HEK293 (cell line): ENCODE measurements around the gene MYLK3.

ENCODE experiments used
- CTCF ChIP-seq: fragments of 450-650 bp; formaldehyde crosslinking; IDR thresholded peaks from 2 replicates; pipeline ENCODE4 v1.5.1; 2016; ENCODE audit warnings: missing biosample characterization, missing genetic modification characterization
- KLF16 ChIP-seq: fragments of 450-650 bp; formaldehyde crosslinking; IDR thresholded peaks from 2 replicates; pipeline ENCODE4 v1.5.1; 2017; ENCODE audit warnings: missing biosample characterization, missing genetic modification characterization
- KLF9 ChIP-seq: fragments of 450-650 bp; formaldehyde crosslinking; IDR thresholded peaks from 2 replicates; pipeline ENCODE4 v1.5.1; 2016; ENCODE audit warnings: missing biosample characterization, missing genetic modification characterization, low read depth
- ZBTB17 ChIP-seq: fragments of 450-650 bp; formaldehyde crosslinking; IDR thresholded peaks from 2 replicates; pipeline ENCODE4 v1.5.1; 2016; ENCODE audit warnings: missing biosample characterization, missing genetic modification characterization
- ZBTB8A ChIP-seq: fragments of 450-650 bp; formaldehyde crosslinking; IDR thresholded peaks from 2 replicates; pipeline ENCODE4 v1.5.1; 2016; ENCODE audit warnings: missing biosample characterization, missing genetic modification characterization
- ZNF274 ChIP-seq, 2 experiments: fragments of 200-500 bp in 1 of 2; fragments of 450-650 bp in 1 of 2; sonication (Bioruptor generic) in 1 of 2; formaldehyde crosslinking in 1 of 2; IDR thresholded peaks; 2 replicates each; pipeline versions ENCODE4 v1.5.1 to v1.6.1; 2014 to 2016; ENCODE audit warnings: borderline replicate concordance in 1 of 2, inconsistent platforms in 1 of 2, low read length in 1 of 2, missing biosample characterization in 1 of 2, missing genetic modification characterization in 1 of 2
- ZNF792 ChIP-seq: fragments of 450-650 bp; formaldehyde crosslinking; IDR thresholded peaks from 2 replicates; pipeline ENCODE4 v1.5.1; 2016; ENCODE audit warnings: missing biosample characterization, missing genetic modification characterization
- TF ChIP-seq, protein P1 (sequence below): fragments of 450-650 bp; formaldehyde crosslinking; IDR thresholded peaks from 2 replicates; pipeline ENCODE4 v1.5.1; 2016; ENCODE audit warnings: missing biosample characterization, missing genetic modification characterization
- TF ChIP-seq, protein P2 (sequence below): sonication (generic); formaldehyde crosslinking; IDR thresholded peaks from 2 replicates; pipeline ENCODE4 v1.8.1; 2022; ENCODE audit warnings: mild to moderate bottlenecking, moderate library complexity, missing genetic modification reagents

- TF ChIP-seq, protein P1, sequence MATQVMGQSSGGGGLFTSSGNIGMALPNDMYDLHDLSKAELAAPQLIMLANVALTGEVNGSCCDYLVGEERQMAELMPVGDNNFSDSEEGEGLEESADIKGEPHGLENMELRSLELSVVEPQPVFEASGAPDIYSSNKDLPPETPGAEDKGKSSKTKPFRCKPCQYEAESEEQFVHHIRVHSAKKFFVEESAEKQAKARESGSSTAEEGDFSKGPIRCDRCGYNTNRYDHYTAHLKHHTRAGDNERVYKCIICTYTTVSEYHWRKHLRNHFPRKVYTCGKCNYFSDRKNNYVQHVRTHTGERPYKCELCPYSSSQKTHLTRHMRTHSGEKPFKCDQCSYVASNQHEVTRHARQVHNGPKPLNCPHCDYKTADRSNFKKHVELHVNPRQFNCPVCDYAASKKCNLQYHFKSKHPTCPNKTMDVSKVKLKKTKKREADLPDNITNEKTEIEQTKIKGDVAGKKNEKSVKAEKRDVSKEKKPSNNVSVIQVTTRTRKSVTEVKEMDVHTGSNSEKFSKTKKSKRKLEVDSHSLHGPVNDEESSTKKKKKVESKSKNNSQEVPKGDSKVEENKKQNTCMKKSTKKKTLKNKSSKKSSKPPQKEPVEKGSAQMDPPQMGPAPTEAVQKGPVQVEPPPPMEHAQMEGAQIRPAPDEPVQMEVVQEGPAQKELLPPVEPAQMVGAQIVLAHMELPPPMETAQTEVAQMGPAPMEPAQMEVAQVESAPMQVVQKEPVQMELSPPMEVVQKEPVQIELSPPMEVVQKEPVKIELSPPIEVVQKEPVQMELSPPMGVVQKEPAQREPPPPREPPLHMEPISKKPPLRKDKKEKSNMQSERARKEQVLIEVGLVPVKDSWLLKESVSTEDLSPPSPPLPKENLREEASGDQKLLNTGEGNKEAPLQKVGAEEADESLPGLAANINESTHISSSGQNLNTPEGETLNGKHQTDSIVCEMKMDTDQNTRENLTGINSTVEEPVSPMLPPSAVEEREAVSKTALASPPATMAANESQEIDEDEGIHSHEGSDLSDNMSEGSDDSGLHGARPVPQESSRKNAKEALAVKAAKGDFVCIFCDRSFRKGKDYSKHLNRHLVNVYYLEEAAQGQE = no peak
- peak; percentile 75 for TF ChIP-seq CTCF (tag by site-specific recombination)
- peak; percentile 33; the same call in 1 of the 2 replicates for TF ChIP-seq ZBTB8A (tag by site-specific recombination)
- peak; percentile 91 for TF ChIP-seq KLF16 (tag by site-specific recombination)
- TF ChIP-seq ZNF792 (tag by site-specific recombination) = no peak
- peak; percentile 90 for TF ChIP-seq KLF9 (tag by site-specific recombination)
- no peak for TF ChIP-seq ZNF274 (IDR thresholded peaks at IDR 0.05; ENCODE audit: low read length)
- no peak for TF ChIP-seq ZNF274 (tag by site-specific recombination; IDR thresholded peaks at IDR 0.05; ENCODE audit: borderline replicate concordance)
- peak; percentile 81 for TF ChIP-seq ZBTB17
- TF ChIP-seq, protein P2, sequence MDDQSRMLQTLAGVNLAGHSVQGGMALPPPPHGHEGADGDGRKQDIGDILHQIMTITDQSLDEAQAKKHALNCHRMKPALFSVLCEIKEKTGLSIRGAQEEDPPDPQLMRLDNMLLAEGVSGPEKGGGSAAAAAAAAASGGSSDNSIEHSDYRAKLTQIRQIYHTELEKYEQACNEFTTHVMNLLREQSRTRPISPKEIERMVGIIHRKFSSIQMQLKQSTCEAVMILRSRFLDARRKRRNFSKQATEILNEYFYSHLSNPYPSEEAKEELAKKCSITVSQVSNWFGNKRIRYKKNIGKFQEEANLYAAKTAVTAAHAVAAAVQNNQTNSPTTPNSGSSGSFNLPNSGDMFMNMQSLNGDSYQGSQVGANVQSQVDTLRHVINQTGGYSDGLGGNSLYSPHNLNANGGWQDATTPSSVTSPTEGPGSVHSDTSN (CRISPR knock-in tag) = no peak; the same call in 1 of the 2 replicates
These were observed 59.3 kb downstream of the MYLK3 start, which contains the start of gene VPS35 for GRCh38 chr16:46688654-46689364.
